GM19324 (cell line): ENCODE results near the gene TMEM31.
"Not testable (repeated sequence)": the region's sequence is repeated elsewhere in the genome, so short reads cannot be mapped to it uniquely, and the experiment has no call there.

Experiments
- ATAC-seq: cut with Tn5 transposase; IDR thresholded peaks from one replicate; pipeline ENCODE4 v1.9.1; 2021; ENCODE audit warnings: mild to moderate bottlenecking, moderate library complexity; ENCODE audit not compliant: unreplicated experiment, low FRiP score

The TMEM31 gene

GRCh38 chrX:103722505-103722904 is 11.8 kb downstream of the TMEM31 start:
- ATAC-seq = no peak

GRCh38 chrX:103726477-103726876 is 15.8 kb downstream of the TMEM31 start:
- ATAC-seq = no peak

DNA sequence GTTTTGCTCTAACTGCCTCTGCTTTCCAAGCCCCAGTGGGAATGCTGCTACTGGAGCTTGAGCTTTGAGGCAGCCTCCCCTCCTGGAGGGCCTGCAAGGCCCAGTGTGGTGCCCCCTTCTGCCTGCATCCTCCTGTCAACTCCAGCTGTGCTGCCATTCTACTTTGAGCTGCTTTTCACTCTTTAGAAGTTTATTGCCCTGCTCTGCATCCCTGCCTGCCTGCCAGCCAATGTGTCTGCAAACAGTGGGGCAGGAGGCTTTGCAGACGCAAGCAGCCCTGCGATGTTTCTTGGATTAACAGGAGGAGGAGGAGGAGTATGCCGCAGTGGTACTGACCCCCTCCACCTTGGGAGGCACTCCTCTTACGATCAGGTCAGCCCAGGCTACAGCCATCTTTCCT is 16.4 kb downstream of the TMEM31 start:
- ATAC-seq = no peak

DNA sequence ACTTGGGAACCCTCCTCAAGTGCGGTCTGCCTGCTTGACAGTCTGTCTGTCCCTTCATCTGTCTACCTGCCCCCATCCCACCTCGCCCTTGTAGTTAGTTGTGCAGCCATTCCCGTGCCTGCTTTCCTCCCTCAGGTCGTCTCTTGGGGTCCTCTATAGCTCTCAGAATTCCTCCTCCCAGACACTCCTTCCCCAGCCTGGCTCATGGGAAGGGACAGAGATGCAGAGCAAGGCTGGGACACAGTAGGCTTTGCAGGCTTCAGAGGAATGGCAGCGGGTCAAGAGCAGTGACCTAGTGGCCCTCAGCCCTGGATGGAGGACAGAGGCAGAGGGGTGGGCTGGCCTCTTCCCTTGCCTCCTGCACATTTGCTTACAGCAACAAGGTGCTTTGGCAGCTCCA is 18.3 kb downstream of the TMEM31 start:
- no peak for ATAC-seq

- ATAC-seq = no peak
Observed at GRCh38 chrX:103730147-103730795, 19.6 kb downstream of the TMEM31 start.

- no peak for ATAC-seq
Observed at GRCh38 chrX:103730796-103731493, 20.2 kb downstream of the TMEM31 start.

- ATAC-seq = no peak
Observed at GRCh38 chrX:103733017-103733416, 22.3 kb downstream of the TMEM31 start.

- no peak for ATAC-seq
Observed at GRCh38 chrX:103734125-103734760, 23.5 kb downstream of the TMEM31 start.

DNA sequence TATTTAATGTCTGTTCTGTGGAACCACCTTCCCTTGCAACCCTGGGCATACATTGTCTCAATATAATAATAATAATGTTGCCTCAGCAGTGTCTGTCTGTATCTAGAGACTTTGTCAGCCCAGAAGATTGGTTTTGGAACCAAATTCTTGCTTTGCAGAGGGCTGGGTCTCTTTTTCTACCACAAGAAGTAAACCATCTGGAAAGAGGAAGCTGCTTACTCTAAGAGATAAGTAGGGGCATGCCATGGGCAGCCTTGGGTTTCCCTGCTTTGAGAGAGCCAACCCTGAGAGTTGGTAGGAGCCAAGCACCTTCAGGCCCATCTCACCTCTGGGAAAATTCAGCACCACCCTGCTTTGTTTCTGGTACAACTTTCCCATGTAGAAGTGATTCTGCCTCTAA is 27.0 kb downstream of the TMEM31 start:
- no peak for ATAC-seq

DNA sequence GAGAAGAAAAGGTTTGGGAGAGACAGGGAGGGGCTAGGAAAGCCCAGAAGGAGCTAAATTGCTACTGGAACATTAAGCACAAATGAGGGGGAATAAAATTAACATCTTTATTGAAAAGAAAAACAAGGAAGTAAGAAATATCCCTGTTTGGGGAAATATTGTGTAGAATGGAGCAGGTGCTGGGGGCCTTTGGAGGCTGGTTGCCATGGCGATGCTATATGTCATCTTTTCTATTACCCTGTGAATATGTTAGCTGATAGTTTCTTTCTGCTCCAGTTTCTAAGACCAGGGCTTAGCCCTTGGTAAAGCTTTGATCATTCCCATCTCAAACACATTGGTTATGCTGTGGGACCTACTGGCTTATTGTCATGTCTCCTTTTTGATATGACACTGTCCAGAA is 28.7 kb downstream of the TMEM31 start:
- no peak for ATAC-seq

DNA sequence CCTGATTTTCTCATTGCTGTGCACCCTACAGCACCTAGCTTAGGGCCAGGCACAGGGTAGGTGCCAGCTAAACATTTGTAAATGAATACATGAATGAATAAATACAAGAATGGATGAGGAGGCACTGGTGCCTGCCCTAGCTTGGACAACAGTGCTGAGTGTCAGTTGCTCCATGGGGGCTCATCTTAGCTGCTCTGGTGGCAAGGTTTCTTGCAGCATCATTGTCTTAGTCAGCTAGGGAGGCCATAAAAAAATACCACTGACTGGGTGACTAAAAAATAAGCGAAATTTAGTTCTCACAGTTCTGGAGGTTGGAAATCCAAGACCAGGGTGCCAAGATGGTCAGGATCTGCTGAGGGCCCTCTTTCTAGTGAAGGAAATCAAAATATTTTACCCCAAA is 31.2 kb downstream of the TMEM31 start:
- ATAC-seq = no peak

GRCh38 chrX:103742339-103742738 is 31.6 kb downstream of the TMEM31 start:
- ATAC-seq = no peak

- ATAC-seq = no peak
Observed at GRCh38 chrX:103747163-103747562, 36.5 kb downstream of the TMEM31 start.

GRCh38 chrX:103754401-103754800 is 43.7 kb downstream of the TMEM31 start:
- ATAC-seq = no peak

GRCh38 chrX:103756736-103757135 is 46.0 kb downstream of the TMEM31 start:
- ATAC-seq = no peak

GRCh38 chrX:103758555-103758954 is 47.8 kb downstream of the TMEM31 start:
- ATAC-seq = no peak

GRCh38 chrX:103763541-103763940 is 52.8 kb downstream of the TMEM31 start:
- not testable (repeated sequence) for ATAC-seq
